Stomach (tissue), 4 donors: ENCODE measurements around the gene MUC12.

Experiments used
- CTCF ChIP-seq, 7 experiments: fragments of 450-650 bp in 4 of 7; fragments of 200-600 bp in 3 of 7; sonication (generic) in 3 of 7; IDR thresholded peaks; one replicate each; pipeline ENCODE4 v1.5.1; 2016 to 2019; ENCODE audit warnings: antibody characterized with exemption in 7 of 7, control low read depth in 2 of 7, mild to moderate bottlenecking in 1 of 7
- EP300 ChIP-seq: sonication (generic); formaldehyde crosslinking; IDR thresholded peaks from one replicate; pipeline ENCODE4 v1.6.1; 2017; ENCODE audit warnings: antibody characterized with exemption
- POLR2A ChIP-seq, 4 donors: fragments of 450-650 bp; IDR thresholded peaks; one replicate each; pipeline ENCODE4 v1.6.1; 2016; ENCODE audit warnings: antibody characterized with exemption in 4 of 4, control low read depth in 2 of 4, mild to moderate bottlenecking in 1 of 4, moderate library complexity in 1 of 4
- POLR2AphosphoS5 ChIP-seq, 3 donors: sonication (generic); formaldehyde crosslinking; IDR thresholded peaks; one replicate each; pipeline ENCODE4 v1.6.1; 2016; ENCODE audit warnings: antibody characterized with exemption in 3 of 3

- TF ChIP-seq POLR2A (IDR thresholded peaks at IDR 0.05) (no peak), POLR2AphosphoS5 (IDR thresholded peaks at IDR 0.05) (no peak), CTCF (IDR thresholded peaks at IDR 0.05) (no peak), EP300 (no peak)
These were observed 27.2 kb upstream of the MUC12 start for GRCh38 chr7:100942045-100942774.
